SU-DHL-6 (cell line): ENCODE data around the gene EDRF1.

Experiments used
- H2AFZ ChIP-seq: fragments of 200-600 bp; sonication (generic); 2 replicates; pipeline ENCODE4 v1.6.1; 2014; ENCODE audit warnings: low read depth, mild to moderate bottlenecking, moderate library complexity, mixed read lengths, antibody characterized with exemption, low read length; ENCODE audit not compliant: severe bottlenecking
- H3F3A ChIP-seq: fragments of 200-600 bp; shearing (Covaris generic); 2 replicates; pipeline ENCODE4 v1.6.0; 2016; ENCODE audit warnings: antibody characterized with exemption, mild to moderate bottlenecking; ENCODE audit not compliant: insufficient read depth
- H3K27ac ChIP-seq: fragments of 200-600 bp; sonication (generic); 2 replicates; pipeline ENCODE4 v1.5.1; 2016; ENCODE audit warnings: low read depth, mild to moderate bottlenecking, low read length, moderate library complexity, mixed read lengths
- H3K27me3 ChIP-seq: fragments of 200-600 bp; sonication (generic), shearing (Covaris generic); 2 replicates; pipeline ENCODE4 v1.6.0; 2014; ENCODE audit warnings: mild to moderate bottlenecking, low read length
- H3K36me3 ChIP-seq: fragments of 200-600 bp; sonication (generic); 2 replicates; pipeline ENCODE4 v1.6.1; 2014; ENCODE audit warnings: mild to moderate bottlenecking, low read length, mixed read lengths
- H3K4me2 ChIP-seq: fragments of 300-600, 200-600 bp; shearing (Covaris generic), sonication (generic); 2 replicates; pipeline ENCODE4 v1.6.0; 2014; ENCODE audit warnings: low read length, low read depth, mild to moderate bottlenecking; ENCODE audit not compliant: poor library complexity, severe bottlenecking
- H3K4me3 ChIP-seq: fragments of 200-600 bp; sonication (generic); 2 replicates; pipeline ENCODE4 v1.5.1; 2014; ENCODE audit warnings: antibody characterized with exemption, low read length, mild to moderate bottlenecking, mixed read lengths; ENCODE audit not compliant: insufficient read depth, poor library complexity, severe bottlenecking
- H3K79me2 ChIP-seq: fragments of 200-600 bp; sonication (generic); 2 replicates; pipeline ENCODE4 v1.6.1; 2014; ENCODE audit warnings: mild to moderate bottlenecking, low read length, moderate library complexity; ENCODE audit not compliant: insufficient read depth
- H3K9ac ChIP-seq: fragments of 200-600 bp; sonication (generic); 2 replicates; pipeline ENCODE4 v1.7.0; 2014; ENCODE audit warnings: mild to moderate bottlenecking, low read length
- H3K9me2 ChIP-seq: fragments of 200-600 bp; sonication (generic); replicated peaks from 2 replicates; pipeline ENCODE4 v1.6.1; 2014; ENCODE audit warnings: low read length; ENCODE audit not compliant: insufficient read depth
- H3K9me3 ChIP-seq: fragments of 200-600 bp; sonication (generic); 2 replicates; pipeline ENCODE4 v1.6.1; 2014; ENCODE audit warnings: low read length, mixed read lengths; ENCODE audit not compliant: insufficient read depth
- H4K20me1 ChIP-seq: fragments of 200-600 bp; sonication (generic); 2 replicates; pipeline ENCODE4 v1.6.1; 2014; ENCODE audit warnings: low read depth, mild to moderate bottlenecking, antibody characterized with exemption, low read length, moderate library complexity, mixed read lengths
- CTCF ChIP-seq: fragments of 200-600 bp; sonication (generic); IDR thresholded peaks from one replicate; pipeline ENCODE4 v1.5.1; 2017; ENCODE audit warnings: antibody characterized with exemption, mild to moderate bottlenecking, low read length, moderate library complexity; ENCODE audit not compliant: insufficient read depth, poor library complexity, severe bottlenecking
- EZH2phosphoT487 ChIP-seq: fragments of 200-600 bp; sonication (generic), shearing (Covaris generic); conservative IDR thresholded peaks from 2 replicates; pipeline ENCODE4 v1.6.1; 2018; ENCODE audit warnings: mild to moderate bottlenecking, antibody characterized with exemption, low read length, moderate library complexity, mixed read lengths

The EDRF1 gene

GRCh38 chr10:125757742-125758141 is 38.2 kb downstream of the EDRF1 start:
- Histone ChIP-seq H3K4me3 (no peak overlapping the region), H3K9me2 (no peaks in the 10 kb centered on the region), H3K4me2 (no peak overlapping the region), H3F3A (no peaks in the 10 kb centered on the region), H3K79me2 (no peaks in the 10 kb centered on the region), H3K9ac (no peak overlapping the region), H3K27ac (no peak overlapping the region), H3K36me3 (peaks cover 46% of the 10 kb centered on the region; the same call in 1 of the 2 replicates), H4K20me1 (no peaks in the 10 kb centered on the region), H3K27me3 (no peaks in the 10 kb centered on the region), H3K9me3 (no peaks in the 10 kb centered on the region), H2AFZ (no peak overlapping the region)
- TF ChIP-seq EZH2phosphoT487 (no peak), CTCF (no peak)

GRCh38 chr10:125761961-125762360 is 42.5 kb downstream of the EDRF1 start:
- no peaks in the 10 kb centered on the region for H3K27me3 ChIP-seq
- no peak overlapping the region for H3K4me3 ChIP-seq
- H3K27ac ChIP-seq = no peak overlapping the region
- no peak overlapping the region for H3K9ac ChIP-seq
- no peaks in the 10 kb centered on the region for H3K9me2 ChIP-seq
- H3K79me2 ChIP-seq = no peaks in the 10 kb centered on the region
- H3K36me3 ChIP-seq = peaks cover 45% of the 10 kb centered on the region
- no peaks in the 10 kb centered on the region for H3K9me3 ChIP-seq
- no peaks in the 10 kb centered on the region for H3F3A ChIP-seq
- TF ChIP-seq EZH2phosphoT487 = no peak
- H2AFZ ChIP-seq = no peak overlapping the region
- no peak overlapping the region for H3K4me2 ChIP-seq
- H4K20me1 ChIP-seq = no peaks in the 10 kb centered on the region

- no peak overlapping the region for H2AFZ ChIP-seq
- H3K9me2 ChIP-seq = no peaks in the 10 kb centered on the region
- no peak overlapping the region for H3K9ac ChIP-seq
- H4K20me1 ChIP-seq = no peaks in the 10 kb centered on the region
- H3K4me3 ChIP-seq = no peak overlapping the region
- no peak overlapping the region for H3K4me2 ChIP-seq
- H3K27me3 ChIP-seq = no peaks in the 10 kb centered on the region
- no peaks in the 10 kb centered on the region for H3K9me3 ChIP-seq
- TF ChIP-seq CTCF (no peak), EZH2phosphoT487 (no peak)
- peaks cover 42% of the 10 kb centered on the region for H3K36me3 ChIP-seq
- H3F3A ChIP-seq = no peaks in the 10 kb centered on the region
- no peaks in the 10 kb centered on the region for H3K79me2 ChIP-seq
- H3K27ac ChIP-seq = no peak overlapping the region
Observed at GRCh38 chr10:125762692-125763648, 43.5 kb downstream of the EDRF1 start.

- no peaks in the 10 kb centered on the region for H3F3A ChIP-seq
- no peak overlapping the region for H3K4me3 ChIP-seq
- no peak for TF ChIP-seq EZH2phosphoT487
- no peak for TF ChIP-seq CTCF
- no peaks in the 10 kb centered on the region for H3K9me2 ChIP-seq
- H3K27me3 ChIP-seq = no peaks in the 10 kb centered on the region
- no peaks in the 10 kb centered on the region for H3K9me3 ChIP-seq
- no peak overlapping the region for H3K9ac ChIP-seq
- H3K79me2 ChIP-seq = no peaks in the 10 kb centered on the region
- no peaks in the 10 kb centered on the region for H4K20me1 ChIP-seq
- H3K4me2 ChIP-seq = no peak overlapping the region
- no peak overlapping the region for H3K27ac ChIP-seq
- H3K36me3 ChIP-seq = peaks cover 31% of the 10 kb centered on the region
- H2AFZ ChIP-seq = no peak overlapping the region
Observed at GRCh38 chr10:125765835-125766234, 46.3 kb downstream of the EDRF1 start.
